Stimulated activated CD4-positive, alpha-beta T cell treated with anti-CD3 and anti-CD28 coated beads, Interleukin-1b, Interleukin-23, amount 100 ng/mL, for 48 hours (primary cell): ENCODE measurements around the gene ARL16.
A peak's percentile ranks its signal among the peaks of the same experiment; 100 is the strongest.

ENCODE experiments used
- DNase-seq: peaks from one replicate; pipeline ENCODE4 v3.0.0-alpha.2; 2020

ARL16 gene

DNA sequence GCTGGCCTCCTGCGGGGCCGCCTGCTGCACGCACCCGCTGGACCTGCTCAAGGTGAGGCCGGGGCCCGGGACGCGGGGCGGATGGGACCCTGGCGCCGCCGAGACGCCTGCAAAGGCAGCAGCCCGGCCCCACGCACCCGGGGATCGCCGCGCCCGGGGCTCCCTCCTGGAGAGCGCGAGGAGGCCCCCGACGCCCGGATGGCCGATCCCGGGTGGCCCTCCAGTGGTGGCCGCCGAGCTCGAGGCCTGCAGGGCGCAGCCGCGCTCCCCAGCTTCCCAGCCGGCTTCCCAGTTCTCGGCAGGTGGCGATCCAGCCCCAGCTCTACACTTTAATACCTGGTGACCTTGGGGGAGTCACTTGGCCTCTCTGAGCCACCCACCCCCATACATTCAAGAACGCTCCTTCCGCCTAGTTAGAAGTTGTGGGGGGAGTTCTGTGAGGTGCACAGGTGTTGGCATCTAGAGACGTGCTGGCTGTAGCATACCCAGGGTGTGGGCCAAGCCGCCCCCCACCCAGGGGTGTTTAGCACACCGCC is 28.9 kb upstream of the ARL16 start:
- no peak for DNase-seq

DNA sequence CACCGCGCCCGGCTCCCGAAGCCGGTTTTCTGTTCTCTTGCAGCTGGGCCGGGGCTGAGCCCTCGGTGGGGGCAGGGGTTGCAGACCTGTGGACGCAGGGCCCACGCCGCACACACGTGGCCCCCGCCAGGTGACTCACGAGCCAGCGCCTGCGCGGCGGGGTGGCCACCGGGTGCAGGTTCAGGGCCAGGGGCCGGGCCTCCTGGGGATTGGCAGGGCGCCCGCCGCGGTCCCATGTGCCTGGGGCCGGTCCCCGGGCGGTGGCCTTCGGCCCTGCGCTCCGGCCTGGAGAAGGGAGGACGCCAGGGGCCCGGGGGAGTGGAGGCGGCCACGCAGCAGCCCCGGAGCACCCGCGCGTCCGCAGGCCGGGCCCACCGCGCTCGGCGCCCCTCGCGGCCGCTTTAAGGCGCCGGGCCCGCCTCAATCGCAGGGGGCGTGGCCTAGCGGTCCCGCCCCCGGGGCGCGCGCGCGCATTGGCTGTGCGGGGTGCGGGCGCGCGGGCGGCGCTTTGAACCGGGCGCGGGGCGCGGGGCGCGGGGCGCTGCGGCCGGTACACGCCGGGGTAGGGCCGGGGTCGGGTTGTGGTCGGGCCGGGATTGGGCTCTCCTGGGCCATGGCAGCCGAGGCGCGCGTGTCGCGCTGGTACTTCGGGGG is 28.3 kb upstream of the ARL16 start, which contains the start of gene SLC25A10:
Gene SLC25A10 (plus strand): TSS at position 471 of the 654 bp plus-strand sequence. CDS start 143 bp downstream, at position 614.
- DNase-seq, result peak; percentile 87

DNA sequence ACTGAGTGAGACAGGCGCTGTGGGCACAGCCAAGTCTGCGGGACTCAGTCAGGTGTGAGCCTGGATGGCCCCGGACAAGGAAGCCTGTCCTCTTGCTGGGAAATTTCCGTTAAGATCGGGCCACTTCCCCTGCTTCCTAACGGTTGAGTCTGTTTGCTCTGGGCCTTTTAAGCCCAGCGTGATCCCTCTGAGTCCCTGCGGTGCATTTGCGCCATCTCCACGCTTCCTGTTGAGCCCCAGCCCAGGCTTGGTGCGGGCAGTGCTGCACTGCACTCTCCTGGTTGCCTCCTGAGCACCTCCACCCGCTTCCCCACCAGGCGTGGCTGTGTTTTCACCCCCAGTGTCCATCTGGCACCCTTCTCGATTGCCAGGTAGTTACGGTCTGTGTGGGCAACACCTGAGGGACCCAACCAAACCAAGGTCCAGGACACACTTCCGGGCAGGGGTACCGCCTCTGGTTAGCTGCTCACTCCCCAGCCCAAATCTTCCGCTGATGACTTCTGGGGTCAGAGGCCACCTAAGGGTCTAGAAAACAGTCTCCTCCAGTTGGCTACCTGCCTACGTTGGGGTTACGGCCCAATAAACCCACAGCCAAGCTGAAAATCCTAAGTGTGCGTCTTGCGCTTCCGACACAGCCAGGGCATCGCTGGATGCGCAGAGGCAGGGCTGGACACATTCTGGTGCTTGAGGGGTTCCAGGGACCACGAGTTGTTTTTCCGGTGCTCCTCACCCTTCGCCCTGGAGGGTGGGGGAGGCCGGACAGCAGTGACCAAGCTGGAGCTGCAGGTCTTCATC is 27.1 kb upstream of the ARL16 start:
- no peak for DNase-seq

DNA sequence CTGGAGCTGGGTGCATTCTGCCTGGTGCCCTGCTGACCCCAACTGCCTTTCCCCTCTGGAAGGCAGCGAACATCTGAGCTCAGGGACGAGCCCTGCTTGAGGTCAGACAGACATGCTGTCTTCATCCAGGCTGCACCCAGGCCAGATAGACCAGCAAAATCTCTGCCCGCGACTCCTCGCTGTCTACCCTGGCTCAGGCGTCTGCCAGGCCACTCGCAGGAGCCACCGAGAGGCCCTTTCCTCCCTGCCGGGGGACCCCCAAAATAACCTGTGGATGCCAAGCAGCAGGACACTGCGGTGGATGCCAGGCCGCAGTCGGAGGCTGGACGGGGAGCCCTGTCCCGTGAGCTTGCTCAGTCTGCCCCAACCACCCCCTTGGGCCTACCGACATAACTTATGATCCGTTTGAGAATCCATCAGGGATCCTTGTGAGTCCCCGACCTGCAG is 25.2 kb upstream of the ARL16 start:
- DNase-seq, result no peak

DNA sequence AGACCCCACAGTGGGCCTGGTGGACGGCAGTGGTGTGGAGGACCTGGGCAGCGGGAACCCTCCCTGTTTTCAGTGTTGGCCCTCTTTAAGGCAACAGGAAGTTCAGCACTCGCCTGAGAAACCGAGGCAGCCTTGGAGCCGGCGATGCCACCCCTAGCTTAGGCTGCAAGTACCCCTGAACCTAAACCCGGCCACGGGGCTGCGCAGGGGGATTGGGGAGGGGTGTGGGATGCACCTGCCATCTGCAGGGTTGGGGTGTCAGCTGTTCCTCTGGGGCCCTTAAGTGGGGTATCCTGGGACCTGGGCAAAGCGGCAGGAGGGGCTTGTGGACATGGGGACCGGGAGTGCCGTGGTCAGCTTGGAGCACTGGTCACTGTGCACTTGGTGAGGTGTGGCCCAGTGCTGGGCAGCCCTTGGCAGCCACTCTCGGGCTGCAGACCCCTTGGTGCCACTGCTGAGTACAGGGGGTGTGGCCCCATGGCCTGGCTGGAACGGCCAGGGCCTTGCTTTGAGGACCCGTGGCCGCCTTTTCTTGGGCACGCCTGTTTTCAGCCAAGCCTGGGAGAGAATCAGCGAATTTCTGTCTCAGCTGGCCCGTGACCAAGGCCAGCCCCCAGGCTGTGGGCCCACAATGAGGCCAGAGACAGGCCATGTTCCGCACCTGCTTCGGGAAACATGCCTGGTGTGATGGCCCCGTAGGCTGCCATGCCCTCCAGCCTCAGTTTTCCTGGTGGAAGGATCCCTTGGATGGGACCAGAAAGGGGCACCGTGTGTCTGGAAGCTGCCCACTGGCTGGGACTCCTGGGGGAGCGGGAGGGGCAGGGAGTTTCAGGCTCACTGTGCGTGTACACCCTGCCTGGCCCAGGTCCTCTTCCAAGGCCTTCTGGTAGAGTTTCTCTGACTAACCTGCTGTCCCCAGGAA is 24.4 kb upstream of the ARL16 start:
- no peak for DNase-seq

DNA sequence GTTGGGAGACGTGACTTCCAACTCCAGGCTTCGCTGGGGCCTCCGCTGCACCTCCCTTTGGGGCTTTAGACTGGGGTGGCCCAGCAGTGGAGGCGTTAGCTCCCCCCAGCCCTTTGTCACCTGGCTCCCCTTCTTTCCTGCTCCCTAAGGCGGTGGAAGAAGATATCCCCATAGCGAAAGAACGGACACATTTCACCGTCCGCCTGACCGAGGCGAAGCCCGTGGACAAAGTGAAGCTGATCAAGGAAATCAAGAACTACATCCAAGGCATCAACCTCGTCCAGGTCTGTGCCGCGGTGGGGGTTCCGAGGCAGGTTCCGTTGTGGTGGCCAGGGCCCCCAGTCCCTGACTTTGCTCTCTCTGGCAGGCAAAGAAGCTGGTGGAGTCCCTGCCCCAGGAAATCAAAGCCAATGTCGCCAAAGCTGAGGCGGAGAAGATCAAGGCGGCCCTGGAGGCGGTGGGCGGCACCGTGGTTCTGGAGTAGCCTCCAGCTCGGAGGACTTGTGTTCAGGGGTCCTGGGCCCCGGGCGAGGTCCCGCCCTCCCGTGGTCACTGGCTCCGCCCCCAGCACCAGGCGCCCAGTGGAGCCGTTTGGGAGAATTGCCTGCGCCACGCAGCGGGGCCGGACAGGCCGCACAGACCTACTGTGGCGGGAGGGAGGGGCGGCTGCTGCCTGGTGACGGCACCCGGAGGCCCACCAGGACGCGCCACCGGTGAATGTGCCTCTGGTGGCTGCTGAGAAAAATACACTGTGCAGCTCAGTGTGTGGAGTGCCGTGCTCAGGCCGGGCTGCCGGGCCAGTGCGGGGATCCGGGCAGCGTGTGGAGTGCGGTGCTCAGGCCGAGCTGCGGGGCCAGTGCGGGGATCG is 23.4 kb upstream of the ARL16 start:
- no peak for DNase-seq

DNA sequence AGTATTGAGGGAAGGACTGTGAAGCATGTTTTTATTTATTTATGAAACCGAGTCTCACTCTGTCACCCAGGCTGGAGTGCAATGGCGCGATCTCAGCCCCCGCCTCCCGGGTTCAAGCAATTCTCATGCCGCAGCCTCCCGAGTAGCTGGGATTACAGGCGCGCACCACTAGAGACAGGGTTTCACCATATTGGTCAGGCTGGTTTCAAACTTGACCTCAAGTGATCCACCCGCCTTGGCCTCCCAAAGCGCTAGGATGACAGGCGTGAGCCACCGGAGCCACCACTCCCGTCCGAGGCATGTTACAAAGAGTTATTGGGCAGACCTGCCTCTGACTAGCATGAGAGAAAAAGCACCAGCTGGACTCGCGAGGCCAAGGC is 22.6 kb upstream of the ARL16 start:
- no peak for DNase-seq

DNA sequence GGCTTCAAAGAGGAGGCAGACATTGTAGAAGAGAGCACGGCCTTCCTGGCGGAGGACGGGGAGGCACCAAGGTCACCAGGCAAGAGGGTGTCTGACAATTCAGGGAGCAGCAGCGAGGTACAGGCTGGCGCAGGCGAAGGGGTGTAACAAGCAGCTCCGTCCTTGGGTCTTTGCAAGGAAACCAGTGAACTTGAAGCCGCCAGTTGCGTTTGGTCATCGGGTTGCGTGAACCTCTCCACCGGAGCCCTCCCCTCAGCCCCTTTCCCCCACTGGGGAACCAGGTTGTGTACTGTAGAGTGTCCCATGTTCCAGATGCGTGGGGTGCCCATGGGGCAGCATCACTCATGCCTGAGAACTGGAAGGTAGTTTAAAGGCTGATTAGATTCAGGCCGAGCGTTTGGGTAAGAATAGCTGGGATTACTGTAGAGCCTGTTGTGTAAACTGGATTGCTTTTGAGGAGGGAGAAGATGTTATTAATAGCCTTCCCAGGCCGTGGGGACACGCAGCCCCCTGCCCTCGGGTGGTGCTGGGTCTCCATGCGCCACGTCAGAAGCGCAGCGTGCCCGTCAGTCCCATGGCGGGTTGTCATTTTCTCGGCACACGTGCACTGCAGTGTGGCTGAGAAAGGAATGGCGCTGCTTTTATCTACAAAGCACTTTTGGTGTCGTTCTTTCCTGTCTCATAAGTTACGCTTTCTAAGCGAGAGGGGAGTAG is 22.1 kb upstream of the ARL16 start:
- DNase-seq, result no peak

DNA sequence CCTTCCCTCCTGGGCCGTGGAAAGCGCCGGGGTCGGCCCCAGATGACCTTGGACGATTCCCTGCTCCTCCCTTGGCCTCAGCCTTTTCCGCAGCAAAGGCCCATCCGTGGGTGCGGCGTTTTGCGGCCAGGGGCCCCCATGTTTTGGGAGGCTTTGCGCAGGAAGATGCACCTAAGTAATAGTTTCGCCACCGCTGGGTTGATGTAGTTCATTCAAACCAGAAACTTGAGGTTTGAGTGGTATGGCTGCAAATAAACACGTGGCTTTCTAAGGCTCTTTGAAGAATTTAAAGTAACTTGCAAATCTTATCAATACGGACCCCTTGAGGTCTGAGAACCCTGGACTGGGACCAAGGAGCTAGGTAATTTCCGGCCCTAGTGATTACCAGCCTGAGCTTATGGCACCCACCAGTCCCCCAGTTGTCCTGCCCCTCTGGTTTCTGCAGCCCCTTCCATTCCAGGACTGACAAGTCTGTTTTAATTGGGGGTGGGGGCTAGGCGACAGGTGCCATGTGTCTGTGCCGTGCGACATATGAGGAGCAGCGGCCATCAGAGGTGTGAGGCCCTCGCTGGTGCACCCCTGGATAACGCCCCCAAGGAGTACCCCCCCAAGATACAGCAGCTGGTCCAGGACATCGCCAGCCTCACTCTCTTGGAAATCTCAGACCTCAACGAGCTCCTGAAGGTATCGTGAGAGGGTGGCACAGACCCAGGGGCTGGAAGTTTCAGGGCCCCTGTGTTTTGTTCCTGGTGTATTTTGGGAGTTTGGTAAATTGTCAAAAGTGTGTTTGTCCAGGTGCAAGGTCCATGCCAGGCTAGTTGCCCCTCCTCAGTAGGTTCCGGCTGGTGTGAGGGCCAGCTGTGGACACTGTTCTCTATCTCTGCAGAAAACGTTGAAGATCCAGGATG is 20.4 kb upstream of the ARL16 start:
- DNase-seq, result no peak

DNA sequence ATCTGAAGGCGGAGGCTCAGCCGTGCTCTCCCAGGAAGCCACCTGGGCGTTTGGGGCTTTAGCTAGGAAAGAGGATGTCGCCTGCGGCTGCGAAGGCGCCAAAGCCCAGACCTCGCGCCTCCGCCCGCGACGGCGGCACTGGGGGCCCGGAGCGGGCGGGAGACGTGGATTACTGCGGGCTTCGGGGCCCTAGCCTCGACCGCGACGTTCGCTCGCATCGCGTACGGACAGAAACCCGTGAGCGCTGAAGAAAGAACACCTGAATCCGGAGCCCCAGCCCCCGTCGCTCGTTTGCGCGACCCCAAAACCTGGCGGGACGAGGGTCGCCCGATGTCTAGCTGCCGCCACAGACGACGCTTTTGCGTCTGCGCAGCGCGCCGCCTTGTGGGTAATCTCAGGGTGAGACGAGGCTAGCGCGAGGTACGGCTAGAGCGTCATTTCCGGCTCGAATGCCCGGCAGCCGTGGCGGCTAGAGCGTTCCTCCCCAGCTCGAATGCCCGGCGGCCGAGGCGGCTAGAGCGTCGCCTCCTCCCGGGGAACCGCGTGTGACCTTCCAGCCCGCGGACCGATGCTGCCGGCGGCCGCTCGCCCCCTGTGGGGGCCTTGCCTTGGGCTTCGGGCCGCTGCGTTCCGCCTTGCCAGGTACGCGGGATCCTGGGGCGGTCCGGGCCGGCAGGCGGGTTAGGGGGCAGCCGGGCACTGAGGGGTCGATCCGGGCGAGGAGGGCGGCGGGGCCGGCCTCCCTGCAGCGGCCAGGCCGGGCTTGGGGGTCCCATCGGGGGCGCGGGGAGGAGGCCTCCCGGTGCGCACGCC is 19.5 kb upstream of the ARL16 start, which contains the start of gene MRPL12:
Gene MRPL12 (plus strand): TSS at position 434 of the 813 bp plus-strand sequence. CDS start 135 bp downstream, at position 569.
- peak; percentile 89 for DNase-seq

DNA sequence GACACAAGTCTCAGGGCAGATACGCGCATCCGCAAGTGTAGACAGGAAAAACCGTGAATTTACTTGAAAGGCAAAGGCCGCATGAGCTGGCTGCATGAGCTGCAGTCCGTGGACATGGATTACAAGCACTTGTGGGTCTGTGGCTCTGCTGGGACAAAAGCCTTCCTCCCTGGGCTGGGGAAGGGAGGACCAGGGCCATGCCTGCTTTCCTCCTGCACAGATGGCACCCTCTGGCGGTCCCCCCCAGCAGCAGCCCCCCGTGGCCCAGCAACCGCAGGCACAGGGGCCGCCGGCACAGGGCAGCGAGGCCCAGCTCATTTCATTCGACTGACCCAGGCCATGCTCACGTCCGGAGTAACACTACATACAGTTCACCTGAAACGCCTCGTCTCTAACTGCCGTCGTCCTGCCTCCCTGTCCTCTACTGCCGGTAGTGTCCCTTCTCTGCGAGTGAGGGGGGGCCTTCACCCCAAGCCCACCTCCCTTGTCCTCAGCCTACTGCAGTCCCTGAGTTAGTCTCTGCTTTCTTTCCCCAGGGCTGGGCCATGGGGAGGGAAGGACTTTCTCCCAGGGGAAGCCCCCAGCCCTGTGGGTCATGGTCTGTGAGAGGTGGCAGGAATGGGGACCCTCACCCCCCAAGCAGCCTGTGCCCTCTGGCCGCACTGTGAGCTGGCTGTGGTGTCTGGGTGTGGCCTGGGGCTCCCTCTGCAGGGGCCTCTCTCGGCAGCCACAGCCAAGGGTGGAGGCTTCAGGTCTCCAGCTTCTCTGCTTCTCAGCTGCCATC is 17.9 kb upstream of the ARL16 start:
- no peak for DNase-seq

DNA sequence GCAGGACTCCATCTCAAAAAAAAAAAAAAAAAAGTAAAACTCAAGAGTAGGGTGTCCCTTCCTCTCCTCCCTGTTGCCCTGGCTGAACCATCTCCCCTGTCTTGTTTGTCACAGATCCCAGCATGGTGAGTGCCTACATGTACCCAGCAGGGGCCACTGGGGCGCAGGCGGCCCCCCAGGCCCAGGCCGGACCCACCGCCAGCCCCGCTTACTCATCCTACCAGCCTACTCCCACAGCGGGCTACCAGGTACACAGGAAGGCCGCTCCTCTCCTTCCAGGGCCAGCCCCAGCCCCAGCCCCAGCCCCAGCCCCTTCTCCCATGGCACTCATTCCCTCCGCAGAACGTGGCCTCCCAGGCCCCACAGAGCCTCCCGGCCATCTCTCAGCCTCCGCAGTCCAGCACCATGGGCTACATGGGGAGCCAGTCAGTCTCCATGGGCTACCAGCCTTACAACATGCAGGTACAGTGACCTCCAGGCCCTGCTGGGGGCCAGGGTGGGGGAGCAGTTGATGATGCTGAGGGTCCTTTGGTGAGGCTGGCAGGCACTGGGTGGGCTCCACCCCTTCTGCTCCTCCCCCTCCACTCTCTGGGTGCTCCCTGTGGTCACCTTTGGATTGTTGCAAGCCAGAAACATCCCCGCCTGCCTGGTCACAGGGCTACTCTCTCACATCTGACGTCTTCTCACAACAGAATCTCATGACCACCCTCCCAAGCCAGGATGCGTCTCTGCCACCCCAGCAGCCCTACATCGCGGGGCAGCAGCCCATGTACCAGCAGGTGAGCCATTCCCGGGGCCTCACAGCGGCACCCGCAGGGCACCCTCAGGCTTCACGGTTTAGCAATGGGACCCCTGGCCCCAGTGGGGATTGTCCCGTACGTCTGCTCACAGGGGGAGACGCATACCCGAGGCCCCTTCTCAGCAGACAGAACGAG is 17.0 kb upstream of the ARL16 start:
- no peak for DNase-seq

DNA sequence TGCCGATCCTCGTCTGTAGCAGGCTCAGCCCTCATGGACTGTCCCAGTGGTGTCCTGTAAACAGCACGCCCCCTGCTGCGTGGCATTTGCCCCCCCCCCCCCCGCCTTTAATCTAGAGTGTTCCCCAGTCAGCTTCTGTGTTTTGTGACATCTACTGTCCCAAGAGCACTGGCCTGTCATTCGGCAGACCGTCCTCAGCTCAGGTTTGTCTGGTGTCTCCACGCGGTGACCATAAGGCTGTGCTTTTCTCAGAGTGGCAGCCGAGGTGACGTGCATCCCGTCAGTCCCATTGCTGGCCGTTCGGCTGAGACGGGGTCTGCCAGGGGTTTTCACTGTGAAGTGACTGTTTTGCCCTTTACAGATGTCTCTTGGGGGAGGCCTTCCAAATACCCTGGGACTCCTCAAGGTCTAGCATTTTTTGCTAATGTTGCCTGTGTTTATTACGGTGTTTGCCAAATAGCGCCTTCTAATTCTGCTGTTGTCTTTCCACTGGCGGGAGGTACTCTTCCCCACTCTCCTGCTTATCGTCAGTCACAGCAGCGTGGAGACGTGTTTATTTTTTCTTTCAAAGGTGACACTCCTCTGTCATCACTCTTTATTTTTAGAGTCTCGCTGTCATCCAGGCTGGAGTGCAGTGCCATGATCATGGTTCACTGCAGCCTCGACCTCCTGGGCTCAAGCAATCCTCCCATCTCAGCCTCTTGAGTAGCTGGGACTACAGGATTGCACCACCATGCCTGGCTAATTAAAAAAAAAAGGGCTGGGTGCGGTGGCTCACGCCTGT is 13.9 kb upstream of the ARL16 start:
- no peak for DNase-seq

DNA sequence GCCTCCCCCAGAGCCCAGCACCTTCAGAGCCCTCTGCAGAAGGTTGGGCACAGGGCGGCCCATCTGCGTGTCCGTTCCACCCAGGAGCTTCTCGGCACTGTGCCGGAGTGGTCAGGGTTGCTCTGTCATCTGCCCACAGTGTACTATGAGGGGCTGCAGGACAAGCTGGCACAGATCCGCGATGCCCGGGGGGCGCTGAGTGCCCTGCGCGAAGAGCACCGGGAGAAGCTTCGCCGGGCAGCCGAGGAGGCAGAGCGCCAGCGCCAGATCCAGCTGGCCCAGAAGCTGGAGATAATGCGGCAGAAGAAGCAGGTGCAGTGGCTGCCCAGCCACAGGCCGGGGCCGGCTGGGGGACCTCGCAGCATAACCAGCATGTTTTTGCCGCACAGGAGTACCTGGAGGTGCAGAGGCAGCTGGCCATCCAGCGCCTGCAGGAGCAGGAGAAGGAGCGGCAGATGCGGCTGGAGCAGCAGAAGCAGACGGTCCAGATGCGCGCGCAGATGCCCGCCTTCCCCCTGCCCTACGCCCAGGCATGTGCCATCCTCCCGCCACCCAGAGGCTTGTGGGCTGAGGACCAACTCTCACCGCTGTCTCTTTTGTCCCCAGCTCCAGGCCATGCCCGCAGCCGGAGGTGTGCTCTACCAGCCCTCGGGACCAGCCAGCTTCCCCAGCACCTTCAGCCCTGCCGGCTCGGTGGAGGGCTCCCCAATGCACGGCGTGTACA is 12.8 kb upstream of the ARL16 start:
- DNase-seq, result no peak

DNA sequence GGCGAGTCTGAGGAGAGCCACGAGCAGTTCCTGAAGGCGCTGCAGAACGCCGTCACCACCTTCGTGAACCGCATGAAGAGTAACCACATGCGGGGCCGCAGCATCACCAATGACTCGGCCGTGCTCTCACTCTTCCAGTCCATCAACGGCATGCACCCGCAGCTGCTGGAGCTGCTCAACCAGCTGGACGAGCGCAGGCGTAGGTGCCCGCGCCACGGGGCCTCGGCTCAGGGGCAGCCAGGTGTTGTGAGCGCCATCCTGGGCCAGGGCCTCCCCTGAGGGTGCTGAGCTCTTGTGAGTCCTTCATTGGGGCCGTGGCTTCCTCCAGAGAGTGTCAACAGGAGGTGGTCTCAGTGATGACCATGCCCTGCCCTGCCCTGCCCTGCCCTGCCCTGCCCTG is 12.2 kb upstream of the ARL16 start:
- DNase-seq, result no peak

DNA sequence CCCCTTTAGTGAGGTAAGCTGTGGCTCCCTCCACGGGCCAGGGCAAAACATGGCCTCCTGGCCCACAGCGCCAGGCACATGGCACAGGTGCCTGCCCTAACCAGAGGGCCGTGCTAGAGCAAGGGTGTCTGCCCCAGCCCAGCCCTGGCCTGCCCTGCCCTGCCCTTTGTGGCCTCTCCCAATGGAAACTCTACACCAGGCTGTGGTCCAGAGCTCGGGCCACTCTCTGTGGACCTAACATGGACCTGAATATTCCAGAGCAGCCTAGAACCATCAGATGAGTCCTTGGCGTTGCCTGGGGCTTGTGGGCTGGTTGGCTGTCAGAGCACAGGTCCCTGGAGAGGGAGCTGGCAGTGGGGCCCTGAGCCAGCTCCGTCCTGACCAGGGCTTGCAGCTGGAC is 11.6 kb upstream of the ARL16 start:
- no peak for DNase-seq
